ENCODE results near the gene NKD2.

DNA sequence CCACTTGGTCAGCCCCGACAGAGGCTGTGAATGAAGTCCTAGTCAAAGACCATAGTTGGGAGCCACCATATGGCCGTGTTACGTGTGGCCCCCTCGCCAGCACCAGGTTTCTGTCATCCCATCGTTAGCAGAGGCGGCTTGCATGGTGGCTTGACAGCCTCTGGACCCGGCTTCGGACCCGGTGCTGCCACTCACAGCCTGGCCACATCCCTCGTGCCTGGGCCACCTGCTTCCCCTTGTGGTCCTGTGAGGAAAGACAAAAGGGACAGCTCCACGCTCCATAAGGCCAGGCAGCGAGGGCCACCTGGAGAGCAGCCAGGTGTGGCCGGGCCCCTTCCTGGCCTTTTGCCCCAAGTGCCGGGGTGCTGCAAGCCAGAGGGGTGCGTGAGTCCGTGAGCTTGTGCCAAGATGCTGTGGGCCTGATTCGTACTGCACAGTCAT, 6.2 kb downstream of the NKD2 start:
- TF ChIP-seq POLR2A (IDR thresholded peaks at IDR 0.05; ENCODE audit: low read depth, low read length) (no peak), POLR2AphosphoS5 (IDR thresholded peaks at IDR 0.05; ENCODE audit: low read depth, low read length) (no peak), TAF1 (IDR thresholded peaks at IDR 0.05; ENCODE audit: low read depth, low read length) (no peak)
